ENCODE data around the gene PSTPIP1.
A peak's percentile ranks its signal among the peaks of the same experiment; 100 is the strongest.

Gene PSTPIP1

GRCh38 chr15:77033729-77034671 is 39.1 kb downstream of the PSTPIP1 start:
- Mint-ChIP-seq H3K27me3 (no peaks in the 10 kb centered on the region), H3K4me1 (ENCODE audit: low read depth) (peaks cover 4% of the 10 kb centered on the region), H3K36me3 (ENCODE audit: low read depth) (peaks cover 24% of the 10 kb centered on the region), H3K9me3 (no peaks in the 10 kb centered on the region), H3K4me3 (no peak overlapping the region), H3K27ac (peak overlapping the region; percentile 65)

- peaks cover 24% of the 10 kb centered on the region for H3K36me3 Mint-ChIP-seq (ENCODE audit: low read depth)
These were observed 40.0 kb downstream of the PSTPIP1 start for GRCh38 chr15:77034695-77035489.

GRCh38 chr15:77035584-77035983 is 40.7 kb downstream of the PSTPIP1 start:
- no peaks in the 10 kb centered on the region for H3K27me3 Mint-ChIP-seq
- H3K27ac Mint-ChIP-seq: no peak overlapping the region
- H3K9me3 Mint-ChIP-seq: no peaks in the 10 kb centered on the region
- no peak overlapping the region for H3K4me3 Mint-ChIP-seq
- H3K4me1 Mint-ChIP-seq (ENCODE audit: low read depth): peaks cover 5% of the 10 kb centered on the region
- H3K36me3 Mint-ChIP-seq (ENCODE audit: low read depth): peaks cover 26% of the 10 kb centered on the region

More at GRCh38 chr15:77034695-77035489, 40.0 kb downstream of the PSTPIP1 start:
- Mint-ChIP-seq H3K27ac (peak overlapping the region; percentile 57), H3K4me1 (ENCODE audit: low read depth) (peaks cover 4% of the 10 kb centered on the region), H3K27me3 (no peaks in the 10 kb centered on the region), H3K9me3 (no peaks in the 10 kb centered on the region), H3K4me3 (no peak overlapping the region)

DNA sequence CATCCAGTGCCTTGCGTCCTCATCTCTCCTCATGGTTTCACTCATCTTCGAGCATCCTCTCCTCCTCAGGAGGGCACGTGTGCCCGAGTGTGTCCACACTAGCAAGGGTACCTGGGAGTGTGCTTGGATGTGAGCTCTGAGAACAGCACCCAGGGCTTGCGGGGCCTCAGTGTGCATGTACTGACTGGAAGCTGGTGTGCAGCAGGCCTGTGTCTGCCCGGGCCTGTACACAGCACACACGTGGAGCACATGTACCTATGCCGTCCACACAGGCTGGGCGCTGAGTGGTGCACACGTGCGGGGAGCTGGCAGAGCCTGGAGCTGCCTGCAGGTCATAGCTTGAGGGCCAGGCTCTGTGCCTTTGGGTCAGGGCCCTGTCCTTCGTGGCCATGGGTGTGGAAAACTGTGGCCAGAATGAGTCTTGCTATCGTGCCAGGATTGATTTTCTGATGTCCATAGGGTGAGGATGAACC is 41.1 kb downstream of the PSTPIP1 start:
- H3K27me3 Mint-ChIP-seq: no peaks in the 10 kb centered on the region
- no peak overlapping the region for H3K4me3 Mint-ChIP-seq

GRCh38 chr15:77036537-77037387 is 41.8 kb downstream of the PSTPIP1 start:
- Mint-ChIP-seq H3K27me3 (no peaks in the 10 kb centered on the region), H3K4me3 (no peak overlapping the region), H3K9me3 (no peaks in the 10 kb centered on the region), H3K36me3 (ENCODE audit: low read depth) (peaks cover 36% of the 10 kb centered on the region), H3K4me1 (ENCODE audit: low read depth) (peaks cover 6% of the 10 kb centered on the region), H3K27ac (peak overlapping the region; percentile 72)

More for the DNA sequence above, 41.1 kb downstream of the PSTPIP1 start:
- peaks cover 10% of the 10 kb centered on the region for H3K4me1 Mint-ChIP-seq (ENCODE audit: low read depth)
- H3K36me3 Mint-ChIP-seq (ENCODE audit: low read depth): peaks cover 30% of the 10 kb centered on the region
- no peaks in the 10 kb centered on the region for H3K9me3 Mint-ChIP-seq
- peak overlapping the region; percentile 36 for H3K27ac Mint-ChIP-seq

GRCh38 chr15:77037388-77038209 is 42.7 kb downstream of the PSTPIP1 start:
- Mint-ChIP-seq H3K4me3 (no peak overlapping the region), H3K4me1 (ENCODE audit: low read depth) (peaks cover 6% of the 10 kb centered on the region), H3K9me3 (no peaks in the 10 kb centered on the region), H3K27me3 (no peaks in the 10 kb centered on the region), H3K36me3 (ENCODE audit: low read depth) (peaks cover 38% of the 10 kb centered on the region), H3K27ac (peak overlapping the region; percentile 72)

DNA sequence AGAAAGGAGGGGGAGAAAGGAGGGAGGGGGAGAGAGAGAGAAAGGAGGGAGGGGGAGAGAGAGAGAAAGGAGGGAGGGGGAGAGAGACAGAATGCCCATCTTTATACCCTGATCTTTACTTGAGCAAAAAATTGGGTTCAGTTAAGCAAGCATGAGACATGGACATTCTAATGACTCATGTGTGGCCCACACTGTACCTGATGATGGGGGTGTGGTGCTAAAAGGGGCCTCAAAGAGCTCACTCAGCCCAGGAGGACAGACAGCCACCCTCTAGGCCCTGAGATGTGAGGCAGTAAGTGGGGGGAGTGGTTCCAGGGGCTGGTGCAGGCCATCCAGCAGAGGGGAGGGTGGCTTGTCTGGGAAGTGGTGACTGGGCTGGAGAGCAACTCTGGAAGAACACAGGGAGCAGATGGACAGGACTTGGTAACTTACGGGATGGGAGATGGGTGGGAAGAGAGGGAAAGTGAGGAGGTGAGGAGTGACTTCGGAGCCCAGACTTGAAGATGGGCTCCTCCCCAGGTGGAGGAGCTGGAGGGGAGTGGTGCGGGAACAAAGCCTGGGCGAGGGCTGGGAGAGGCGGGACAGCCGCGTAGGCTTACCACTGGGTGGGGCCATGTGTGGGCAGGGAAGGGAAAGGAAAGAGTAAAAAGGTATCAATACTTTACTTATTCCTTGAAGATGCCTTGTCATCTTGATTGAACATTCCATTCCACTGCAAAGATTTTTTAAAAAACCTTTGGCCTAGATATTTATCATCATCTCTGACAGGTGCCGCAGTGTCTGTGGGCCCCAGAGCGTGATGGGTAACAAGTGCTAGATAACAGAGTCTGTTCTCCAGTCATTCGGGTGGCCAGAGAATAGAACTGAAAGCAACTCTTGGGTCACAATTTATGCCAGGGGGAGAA is 43.6 kb downstream of the PSTPIP1 start:
- Mint-ChIP-seq H3K4me1 (ENCODE audit: low read depth) (peaks cover 6% of the 10 kb centered on the region), H3K9me3 (no peaks in the 10 kb centered on the region), H3K27ac (no peak overlapping the region), H3K27me3 (no peaks in the 10 kb centered on the region), H3K4me3 (no peak overlapping the region), H3K36me3 (ENCODE audit: low read depth) (peaks cover 45% of the 10 kb centered on the region)

- Mint-ChIP-seq H3K9me3 (no peaks in the 10 kb centered on the region), H3K27ac (no peak overlapping the region), H3K4me3 (no peak overlapping the region), H3K36me3 (ENCODE audit: low read depth) (peaks cover 48% of the 10 kb centered on the region), H3K4me1 (ENCODE audit: low read depth) (peaks cover 6% of the 10 kb centered on the region), H3K27me3 (no peaks in the 10 kb centered on the region)
These were observed 44.2 kb downstream of the PSTPIP1 start for GRCh38 chr15:77039217-77039533.

DNA sequence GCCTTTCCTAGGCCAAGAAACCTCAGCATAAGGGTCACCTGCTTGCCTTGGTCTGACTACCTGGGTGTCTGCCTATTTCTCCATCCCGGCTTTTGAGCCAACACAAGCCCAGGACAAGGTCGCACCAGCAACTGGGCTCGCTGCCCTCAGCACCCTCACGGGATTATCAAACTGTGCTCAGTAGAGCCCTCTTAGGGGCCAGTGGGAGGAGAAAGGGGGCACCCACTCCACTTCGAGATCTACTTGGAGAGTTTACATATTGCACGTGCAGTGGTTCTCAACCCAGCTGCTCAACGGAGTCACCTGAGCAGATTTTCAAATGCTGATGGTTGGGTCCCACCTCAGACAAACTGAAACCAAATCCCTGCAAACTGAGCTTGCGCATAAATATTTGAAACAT is 44.9 kb downstream of the PSTPIP1 start:
- Mint-ChIP-seq H3K9me3 (no peaks in the 10 kb centered on the region), H3K4me3 (no peak overlapping the region), H3K36me3 (ENCODE audit: low read depth) (peaks cover 54% of the 10 kb centered on the region), H3K4me1 (ENCODE audit: low read depth) (peaks cover 6% of the 10 kb centered on the region), H3K27me3 (no peaks in the 10 kb centered on the region), H3K27ac (no peak overlapping the region)

GRCh38 chr15:77040673-77041072 is 45.7 kb downstream of the PSTPIP1 start:
- no peaks in the 10 kb centered on the region for H3K27me3 Mint-ChIP-seq
- H3K36me3 Mint-ChIP-seq (ENCODE audit: low read depth): peaks cover 60% of the 10 kb centered on the region
- H3K9me3 Mint-ChIP-seq: no peaks in the 10 kb centered on the region
- H3K27ac Mint-ChIP-seq: peak overlapping the region; percentile 70
- H3K4me1 Mint-ChIP-seq (ENCODE audit: low read depth): peaks cover 13% of the 10 kb centered on the region
- H3K4me3 Mint-ChIP-seq: peak overlapping the region; percentile 27

DNA sequence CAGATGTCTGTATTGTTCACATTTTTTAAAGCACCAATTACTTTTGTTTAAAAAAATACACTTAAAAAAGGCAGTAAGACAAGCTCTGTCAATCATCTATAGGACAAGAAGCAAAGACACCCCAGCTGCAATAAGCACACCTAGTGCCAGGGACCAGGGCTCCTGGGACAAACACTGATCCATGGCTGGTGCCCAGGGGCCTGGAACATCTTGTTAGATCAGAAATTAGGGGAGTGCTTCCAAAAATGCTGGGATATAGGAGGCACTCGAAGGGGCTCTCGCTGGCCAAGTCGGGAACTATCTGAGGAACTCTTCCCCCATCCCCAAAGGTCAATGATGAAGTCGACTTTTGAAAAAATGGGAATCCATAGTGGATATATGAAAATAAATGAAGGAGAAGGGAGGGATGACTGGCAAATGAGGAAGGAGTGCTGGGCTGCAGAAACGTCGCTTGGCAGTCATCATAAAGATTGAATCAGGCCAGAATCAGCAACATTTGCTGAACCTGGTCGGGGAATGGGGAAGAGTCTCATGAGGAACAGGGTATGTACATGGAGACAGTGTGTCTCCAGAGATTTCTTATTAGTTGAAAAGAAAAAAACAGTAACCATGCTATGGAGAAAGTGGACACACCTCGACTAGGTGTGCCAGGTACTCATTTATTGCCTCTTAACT is 47.5 kb downstream of the PSTPIP1 start:
- peaks cover 13% of the 10 kb centered on the region for H3K4me1 Mint-ChIP-seq (ENCODE audit: low read depth)
- H3K4me3 Mint-ChIP-seq: no peak overlapping the region
- H3K27ac Mint-ChIP-seq: no peak overlapping the region
- no peaks in the 10 kb centered on the region for H3K9me3 Mint-ChIP-seq
- peaks cover 59% of the 10 kb centered on the region for H3K36me3 Mint-ChIP-seq (ENCODE audit: low read depth)
- H3K27me3 Mint-ChIP-seq: no peaks in the 10 kb centered on the region

DNA sequence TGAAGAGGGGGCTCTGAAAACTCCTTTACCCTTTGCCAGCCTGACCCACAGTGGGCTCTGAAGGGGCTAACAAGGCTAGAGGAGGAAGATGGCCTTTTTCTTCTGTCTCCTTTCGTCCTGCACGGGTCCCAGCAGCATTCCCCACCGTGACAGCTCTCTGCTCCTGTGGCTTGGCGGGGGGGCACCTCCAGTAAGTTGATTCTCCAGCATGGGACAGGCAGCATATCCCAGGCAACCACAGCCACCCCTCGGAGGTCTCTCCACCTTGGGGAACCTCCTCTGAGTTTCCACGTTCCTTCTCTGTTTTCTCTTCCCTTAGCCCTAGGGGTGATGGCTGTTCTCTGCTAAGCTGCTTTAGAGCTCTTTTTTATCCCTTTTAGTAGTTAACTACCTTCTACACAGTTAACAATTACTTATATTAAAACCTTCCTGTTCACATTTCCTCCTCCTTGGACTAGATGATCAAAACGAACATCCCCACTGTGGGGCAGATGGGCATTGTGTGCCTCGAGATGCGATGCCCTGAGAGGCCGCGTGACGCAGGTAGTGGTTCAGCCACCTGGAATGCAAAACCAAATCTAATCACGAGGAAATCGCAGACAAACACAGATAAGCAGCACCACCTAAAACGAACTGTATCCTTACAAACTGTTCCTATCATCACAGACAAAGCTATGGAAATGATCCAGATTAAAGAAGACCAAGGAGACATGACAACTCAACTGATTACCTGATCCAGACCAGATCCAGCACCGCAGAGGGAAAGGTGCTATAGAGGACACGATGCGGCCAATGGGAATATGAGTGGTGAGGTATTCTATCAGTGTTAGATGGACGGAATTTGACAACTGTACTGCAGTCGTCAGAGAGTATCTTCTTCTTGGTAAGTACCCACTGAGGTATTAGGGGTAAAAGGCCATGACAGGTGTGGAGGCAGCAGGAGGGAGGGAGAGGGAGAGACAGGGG is 48.3 kb downstream of the PSTPIP1 start:
- Mint-ChIP-seq H3K36me3 (ENCODE audit: low read depth) (peaks cover 62% of the 10 kb centered on the region), H3K4me3 (no peak overlapping the region), H3K4me1 (ENCODE audit: low read depth) (peaks cover 13% of the 10 kb centered on the region), H3K27ac (peak overlapping the region; percentile 8), H3K27me3 (no peaks in the 10 kb centered on the region), H3K9me3 (no peaks in the 10 kb centered on the region)

Data from stimulated activated naive CD8-positive, alpha-beta T cell treated with anti-CD3 and anti-CD28 coated beads, Interleukin-15, Interleukin-2, amounts not matched to agents 100 ng/mL and 50 ng/mL, for 24 hours (primary cell).